HG02763 (cell line): ENCODE data around the gene IMP4.
A peak's percentile ranks its signal among the peaks of the same experiment; 100 is the strongest.
"Not testable (repeated sequence)": the region's sequence is repeated elsewhere in the genome, so short reads cannot be mapped to it uniquely, and the experiment has no call there.

Experiments used
- ATAC-seq: cut with Tn5 transposase; IDR thresholded peaks from one replicate; pipeline ENCODE4 v1.9.1; 2021; ENCODE audit warnings: mild to moderate bottlenecking, moderate library complexity; ENCODE audit not compliant: unreplicated experiment

Gene IMP4

GRCh38 chr2:130342533-130343275 lies at the start of gene IMP4:
TSS of gene IMP4 (plus strand) at chr2:130342897. CDS start at chr2:130342933, 36 bp downstream.
- ATAC-seq, result peak; percentile 86

- no peak for ATAC-seq
Observed at GRCh38 chr2:130300258-130300969, 42.3 kb upstream of the IMP4 start.

GRCh38 chr2:130300970-130301348 lies 41.7 kb upstream of the IMP4 start:
- no peak for ATAC-seq

GRCh38 chr2:130302164-130302886 lies 40.4 kb upstream of the IMP4 start:
- no peak for ATAC-seq

- ATAC-seq, result peak; percentile 81
Observed at GRCh38 chr2:130303169-130303568, 39.5 kb upstream of the IMP4 start.

GRCh38 chr2:130304726-130305125 lies 38.0 kb upstream of the IMP4 start:
- ATAC-seq, result no peak

GRCh38 chr2:130307850-130308249 lies 34.8 kb upstream of the IMP4 start:
- ATAC-seq, result no peak

- ATAC-seq, result no peak
Observed at GRCh38 chr2:130310881-130311280, 31.8 kb upstream of the IMP4 start.

GRCh38 chr2:130313812-130314334 lies 28.8 kb upstream of the IMP4 start:
- ATAC-seq, result no peak

GRCh38 chr2:130314377-130314776 lies 28.3 kb upstream of the IMP4 start:
- no peak for ATAC-seq

- ATAC-seq, result no peak
Observed at GRCh38 chr2:130316596-130316995, 26.1 kb upstream of the IMP4 start.

GRCh38 chr2:130318906-130319305 lies 23.8 kb upstream of the IMP4 start:
- ATAC-seq, result no peak

GRCh38 chr2:130319536-130319935 lies 23.2 kb upstream of the IMP4 start:
- no peak for ATAC-seq

GRCh38 chr2:130327703-130328527 lies 14.8 kb upstream of the IMP4 start:
- no peak for ATAC-seq

- no peak for ATAC-seq
Observed at GRCh38 chr2:130328710-130329109, 14.0 kb upstream of the IMP4 start.

GRCh38 chr2:130332271-130333073 lies 10.2 kb upstream of the IMP4 start:
- ATAC-seq, result peak; percentile 76

- not testable (repeated sequence) for ATAC-seq
Observed at GRCh38 chr2:130333253-130333652, 9.4 kb upstream of the IMP4 start.

GRCh38 chr2:130334026-130334425 lies 8.7 kb upstream of the IMP4 start:
- ATAC-seq, result no peak

GRCh38 chr2:130335226-130335625 lies 7.5 kb upstream of the IMP4 start:
- no peak for ATAC-seq
